B cell (primary cell): ENCODE results near the gene RILPL2. TPM values are rescaled to one million over a fixed set of nuclear protein-coding genes. Genes with fewer than 3 reads are reported as not detected.
A peak's percentile ranks its signal among the peaks of the same experiment; 100 is the strongest.

ENCODE experiments used
- ATAC-seq: fragments of 200-7000 bp; cut with Tn5 transposase; one replicate; pipeline ENCODE4 v1.10.0; 2021; ENCODE audit warnings: low read depth, mild to moderate bottlenecking, moderate number of reproducible peaks, moderate library complexity
- CTCF ChIA-PET: fragments of 350-600 bp; sonication (Branson Sonifier 250); formaldehyde crosslinking; loops from one replicate; lab custom pipeline; 2021; ENCODE audit warnings: antibody characterized with exemption, inconsistent platforms; lab: Charles Lee
- POLR2A ChIA-PET: fragments of 350-600 bp; sonication (Branson Sonifier 250); formaldehyde crosslinking; loops from one replicate; lab custom pipeline; 2021; ENCODE audit warnings: antibody characterized with exemption; lab: Charles Lee
- DNase-seq: peaks from one replicate; pipeline ENCODE4 v3.0.0; 2013
- H2AFZ ChIP-seq: 2 replicates; pipeline ENCODE4 v1.6.1; 2012; ENCODE audit warnings: mild to moderate bottlenecking, low read depth, low read length; ENCODE audit not compliant: insufficient read depth, poor library complexity, severe bottlenecking
- H3K27ac ChIP-seq, 2 donors: 1 replicate in 1 of 2; 2 replicates in 1 of 2; pipeline ENCODE4 v1.5.1; 2012 to 2013; ENCODE audit warnings: low read length in 2 of 2, mild to moderate bottlenecking in 2 of 2, moderate library complexity in 1 of 2
- H3K27me3 ChIP-seq, 4 experiments: fragments of 200-600 bp in 1 of 4; sonication (generic) in 1 of 4; replicated peaks in 1 of 4; 1 replicate in 2 of 4; 2 replicates in 2 of 4; pipeline versions ENCODE4 v1.6.1 to v1.7.0; 2013 to 2016; ENCODE audit warnings: low read length in 3 of 4, mild to moderate bottlenecking in 2 of 4, mixed read lengths in 1 of 4, moderate library complexity in 1 of 4; ENCODE audit not compliant: insufficient read depth in 4 of 4, control insufficient read depth in 3 of 4; ENCODE audit errors: control extremely low read depth in 1 of 4
- H3K36me3 ChIP-seq, 2 experiments: replicated peaks in 1 of 2; 1 replicate in 1 of 2; 2 replicates in 1 of 2; pipeline versions ENCODE4 v1.6.1 to v1.7.1; 2013; ENCODE audit warnings: low read length in 1 of 2; ENCODE audit not compliant: insufficient read depth in 2 of 2, control insufficient read depth in 1 of 2; ENCODE audit errors: control extremely low read depth in 1 of 2, extremely low read depth in 1 of 2
- H3K4me1 ChIP-seq, 2 donors: fragments of 200-600 bp in 1 of 2; sonication (generic) in 1 of 2; 1 replicate in 1 of 2; 2 replicates in 1 of 2; pipeline versions ENCODE4 v1.5.1 to v1.6.1; 2013 to 2017; ENCODE audit warnings: low read length in 2 of 2; ENCODE audit not compliant: control insufficient read depth in 2 of 2, insufficient read depth in 2 of 2
- H3K4me2 ChIP-seq: replicated peaks from 2 replicates; pipeline ENCODE3; 2012; ENCODE audit warnings: mild to moderate bottlenecking, low read depth, low read length; ENCODE audit not compliant: poor library complexity, severe bottlenecking
- H3K4me3 ChIP-seq, 5 experiments: fragments of 200-600 bp in 1 of 5; sonication (generic) in 1 of 5; 1 replicate in 3 of 5; 2 replicates in 2 of 5; pipeline versions ENCODE4 v1.5.1 to v1.7.0; 2011 to 2016; ENCODE audit warnings: low read length in 4 of 5, mild to moderate bottlenecking in 4 of 5, low read depth in 2 of 5, control low read depth in 1 of 5, moderate library complexity in 1 of 5; ENCODE audit not compliant: insufficient read depth in 1 of 5; ENCODE audit errors: control extremely low read depth in 1 of 5, extremely low read depth in 1 of 5
- H3K79me2 ChIP-seq: fragments of 200-600 bp; sonication (generic); one replicate; pipeline ENCODE4 v1.6.0; 2016; ENCODE audit warnings: low read length; ENCODE audit not compliant: control insufficient read depth, insufficient read depth
- H3K9ac ChIP-seq: fragments of 200-600 bp; sonication (generic); 2 replicates; pipeline ENCODE4 v1.6.1; 2017; ENCODE audit warnings: mild to moderate bottlenecking, low read length, moderate library complexity
- H3K9me3 ChIP-seq, 3 donors: one replicate each; pipeline versions ENCODE4 v1.6.1 to v1.7.1; 2013; ENCODE audit warnings: low read length in 2 of 3; ENCODE audit not compliant: control insufficient read depth in 2 of 3, insufficient read depth in 1 of 3; ENCODE audit errors: control extremely low read depth in 1 of 3
- H4K20me1 ChIP-seq: 2 replicates; pipeline ENCODE4 v1.6.0; 2012; ENCODE audit warnings: mild to moderate bottlenecking, low read length; ENCODE audit not compliant: insufficient read depth, control insufficient read depth, poor library complexity, severe bottlenecking
- H3K27ac Mint-ChIP-seq: one replicate; pipeline ENCODE4 v1.8.0; 2021; ENCODE audit warnings: mixed read lengths
- H3K27me3 Mint-ChIP-seq: one replicate; pipeline ENCODE4 v1.8.0; 2021; ENCODE audit warnings: mixed read lengths
- H3K4me1 Mint-ChIP-seq: one replicate; pipeline ENCODE4 v1.8.0; 2021; ENCODE audit warnings: mixed read lengths
- H3K4me3 Mint-ChIP-seq: one replicate; pipeline ENCODE4 v1.8.0; 2021; ENCODE audit warnings: mixed read lengths
- H3K9me3 Mint-ChIP-seq: one replicate; pipeline ENCODE4 v1.8.0; 2022; ENCODE audit warnings: mixed read lengths; ENCODE audit not compliant: insufficient read depth
- CTCF ChIP-seq: fragments of 200-600 bp; IDR thresholded peaks from one replicate; pipeline ENCODE4 v1.8.0; 2022; ENCODE audit warnings: antibody characterized with exemption, mild to moderate bottlenecking
- EZH2 ChIP-seq: IDR thresholded peaks from 2 replicates; pipeline ENCODE4 v1.6.1; 2012; ENCODE audit warnings: borderline replicate concordance, low read depth, mild to moderate bottlenecking, moderate library complexity, low read length; ENCODE audit not compliant: insufficient read depth, poor library complexity, severe bottlenecking
- WGBS: methylation state at CpG from one replicate; pipeline ENCODE4 v1.1.5; 2013; ENCODE audit warnings: missing lambda C conversion rate; ENCODE audit not compliant: insufficient coverage; 5-methylcytosine and 5-hydroxymethylcytosine counted together
- intact Hi-C: fragments of 100-400 bp; cut with micrococcal nuclease; formaldehyde crosslinking; loops from one replicate; pipeline ENCODE4 v1.10.0; 2022
- polyA plus RNA-seq: library from polyadenylated mRNA; depleted of rRNA; stranded (reverse); fragments of >200 nt; gene quantifications from 2 replicates; pipeline ENCODE4 v1.2.3, GENCODE V29; 2012
- total RNA-seq, 2 donors: library from RNA; stranded (reverse); fragments of 120-200 nt in 1 of 2; gene quantifications; 1 replicate in 1 of 2; 2 replicates in 1 of 2; pipeline versions ENCODE4 v1.2.3 to v1.2.4, GENCODE V29; 2013 to 2022

RILPL2 gene
- total and polyA plus RNA-seq, 2 donors (not counting 1 experiment from before 2014, with no cell fraction given) = 4.0 to 12.6 TPM

DNA sequence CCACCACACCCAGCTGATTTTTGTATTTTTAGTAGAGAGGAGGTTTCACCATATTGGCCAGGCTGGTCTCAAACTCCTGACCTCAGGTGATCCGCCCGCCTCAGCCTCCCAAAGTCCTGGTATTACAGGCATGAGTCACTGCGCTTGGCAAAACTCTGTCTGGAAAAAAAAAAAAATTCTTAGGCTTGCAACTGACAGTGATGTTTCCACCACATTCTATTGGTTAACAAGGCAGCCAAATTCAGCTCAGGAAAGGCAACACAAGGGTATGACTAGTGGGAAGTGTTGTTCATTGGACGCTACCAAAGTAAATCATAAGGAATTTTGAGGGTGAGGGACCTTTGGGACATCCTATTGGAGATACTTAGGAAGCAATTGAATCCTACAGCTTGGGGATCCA, 69.0 kb downstream of the RILPL2 start:
- Mint-ChIP-seq H3K4me1 (peaks cover 14% of the 10 kb centered on the region), H3K4me3 (no peak overlapping the region), H3K27ac (peak overlapping the region; percentile 63), H3K27me3 (no peaks in the 10 kb centered on the region), H3K9me3 (no peaks in the 10 kb centered on the region)
- intact Hi-C loops = no loop called here
- Histone ChIP-seq H3K36me3 (no peaks in the 10 kb centered on the region), H3K27me3 (no peaks in the 10 kb centered on the region), H3K4me3 (no peak overlapping the region), H3K9me3 (no peaks in the 10 kb centered on the region), H3K4me2 (no peak overlapping the region), H4K20me1 (peaks cover 21% of the 10 kb centered on the region), H3K9ac (no peak overlapping the region), H3K4me1 (peaks cover 16 to 23% of the 10 kb centered on the region in 2 donors), H2AFZ (no peak overlapping the region), H3K27ac (peak overlapping the region in 1 of 2 donors; percentile 57), H3K79me2 (peaks cover 22% of the 10 kb centered on the region)
- ATAC-seq (no peak), DNase-seq (no peak)
- ChIA-PET CTCF (interaction anchor here (1.1 to 3.0 kb wide), 3 partner anchors 9 to 20 kb away, joined by 3 to 17 read pairs (median 4); partner anchors contain the start of gene KMT5A), POLR2A (interaction anchor here (0.7 to 1.4 kb wide), 3 partner anchors 8 to 97 kb away, joined by 3 to 5 read pairs (median 5); partner anchors contain the start of gene KMT5A)
- 100% methylated on average over 4 of the region's 4 CpGs for WGBS
- TF ChIP-seq CTCF (no peak), EZH2 (no peak)

Other genes starting within 250 kb of the RILPL2 start
- 40.4 and 45.1 TPM in 2 replicates for gene MPHOSPH9, start 203.5 kb downstream of the RILPL2 start, total RNA-seq
- gene MPHOSPH9, start 203.5 kb downstream of the RILPL2 start, polyA plus RNA-seq = 11.8 and 28.0 TPM in 2 replicates
- gene MTRFR, start 203.2 kb downstream of the RILPL2 start, total RNA-seq = 45.5 and 49.0 TPM in 2 replicates
- 18.7 and 25.0 TPM in 2 replicates for gene MTRFR, start 203.2 kb downstream of the RILPL2 start, polyA plus RNA-seq
- gene CDK2AP1, start 164.8 kb downstream of the RILPL2 start, total RNA-seq = 5.9 and 7.0 TPM in 2 replicates
- 4.8 and 5.5 TPM in 2 replicates for gene CDK2AP1, start 164.8 kb downstream of the RILPL2 start, polyA plus RNA-seq
- gene SBNO1, start 71.8 kb downstream of the RILPL2 start, total RNA-seq = 47.5 and 50.3 TPM in 2 replicates
- gene SBNO1, start 71.8 kb downstream of the RILPL2 start, polyA plus RNA-seq = 5.9 and 8.9 TPM in 2 replicates
- 35.7 and 40.6 TPM in 2 replicates for gene KMT5A, start 52.6 kb downstream of the RILPL2 start, total RNA-seq
- gene KMT5A, start 52.6 kb downstream of the RILPL2 start, polyA plus RNA-seq = 17.1 and 18.9 TPM in 2 replicates
- gene SNRNP35, start 21.5 kb upstream of the RILPL2 start, total RNA-seq = 57.8 and 58.2 TPM in 2 replicates
- 33.8 and 46.6 TPM in 2 replicates for gene SNRNP35, start 21.5 kb upstream of the RILPL2 start, polyA plus RNA-seq
- gene RILPL1, start 97.0 kb upstream of the RILPL2 start, total RNA-seq = 2.6 and 2.8 TPM in 2 replicates
- gene RILPL1, start 97.0 kb upstream of the RILPL2 start, polyA plus RNA-seq = 1.1 and 2.6 TPM in 2 replicates
- gene TMED2, start 147.9 kb upstream of the RILPL2 start, total RNA-seq = 82.6 and 89.0 TPM in 2 replicates
- gene TMED2, start 147.9 kb upstream of the RILPL2 start, polyA plus RNA-seq = 19.3 and 25.3 TPM in 2 replicates
- gene DDX55, start 165.4 kb upstream of the RILPL2 start, total RNA-seq = 33.3 and 35.6 TPM in 2 replicates
- gene DDX55, start 165.4 kb upstream of the RILPL2 start, polyA plus RNA-seq = 39.9 and 55.2 TPM in 2 replicates
- 54.0 and 56.7 TPM in 2 replicates for gene EIF2B1, start 197.0 kb upstream of the RILPL2 start, total RNA-seq
- gene EIF2B1, start 197.0 kb upstream of the RILPL2 start, polyA plus RNA-seq = 48.9 and 59.0 TPM in 2 replicates
- 24.2 and 25.8 TPM in 2 replicates for gene GTF2H3, start 197.1 kb upstream of the RILPL2 start, total RNA-seq
- 10.5 and 12.4 TPM in 2 replicates for gene GTF2H3, start 197.1 kb upstream of the RILPL2 start, polyA plus RNA-seq
- gene TCTN2, start 234.4 kb upstream of the RILPL2 start, total RNA-seq = 21.9 and 22.8 TPM in 2 replicates
- 7.8 and 8.5 TPM in 2 replicates for gene TCTN2, start 234.4 kb upstream of the RILPL2 start, polyA plus RNA-seq